Gastroesophageal sphincter (tissue), 3 donors: ENCODE results near the gene CHST10.

Source experiments
- CTCF ChIP-seq, 4 experiments: fragments of 200-600 bp in 2 of 4; fragments of 450-650 bp in 2 of 4; sonication (generic) in 1 of 4; IDR thresholded peaks; one replicate each; pipeline ENCODE4 v1.5.1; 2017 to 2019; ENCODE audit warnings: antibody characterized with exemption in 4 of 4, mild to moderate bottlenecking in 2 of 4, moderate library complexity in 2 of 4
- EP300 ChIP-seq: sonication (generic); formaldehyde crosslinking; IDR thresholded peaks from one replicate; pipeline ENCODE4 v1.6.1; 2017; ENCODE audit warnings: antibody characterized with exemption, mild to moderate bottlenecking
- POLR2A ChIP-seq, 2 donors: fragments of 450-650 bp; IDR thresholded peaks; one replicate each; pipeline ENCODE4 v1.6.1; 2017; ENCODE audit warnings: antibody characterized with exemption in 2 of 2, mild to moderate bottlenecking in 2 of 2, moderate library complexity in 1 of 2

- no peak for TF ChIP-seq POLR2A (IDR thresholded peaks at IDR 0.05)
- no peak for TF ChIP-seq CTCF (IDR thresholded peaks at IDR 0.05)
- TF ChIP-seq EP300: no peak
Observed at GRCh38 chr2:100453853-100454252, 36.4 kb upstream of the CHST10 start.
